ENCODE results near the gene PLRG1. TPM values are rescaled to one million over a fixed set of nuclear protein-coding genes. Genes with fewer than 3 reads are reported as not detected.

PLRG1 gene
- total RNA-seq, 6 experiments from 2014 or later: 93.8 to 101 (median 95.3) TPM

DNA sequence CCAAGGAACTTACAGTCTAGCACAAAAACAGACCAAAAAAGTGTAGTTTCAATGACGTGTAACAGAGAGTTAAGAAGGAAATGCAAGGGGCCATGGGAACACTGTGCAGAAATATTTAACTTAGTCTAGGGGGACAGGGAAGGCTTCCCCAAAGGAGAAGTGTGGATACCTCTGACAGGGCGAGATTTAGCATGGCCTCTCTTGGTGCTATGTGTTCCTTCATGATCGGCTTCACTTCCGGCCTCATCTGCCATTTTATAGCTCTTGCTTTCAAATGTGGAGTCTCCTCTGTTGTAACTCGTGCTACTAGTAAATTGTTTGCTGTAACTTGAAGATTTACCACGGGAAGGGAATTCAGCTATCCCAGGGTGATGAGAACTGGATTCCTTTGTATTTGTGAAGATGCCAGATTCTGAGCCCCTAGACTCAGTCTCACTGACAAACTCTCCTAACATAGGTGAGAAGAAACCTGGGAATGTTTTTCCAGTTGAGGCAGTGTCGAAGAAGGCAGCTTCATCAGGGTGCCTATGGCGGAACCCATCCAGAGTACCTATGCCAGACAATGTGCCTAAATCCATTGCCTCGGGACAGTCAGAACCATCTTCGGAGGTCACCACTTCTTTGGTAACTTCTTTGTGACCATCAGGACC, 35.3 kb upstream of the PLRG1 start:
- no peak for DNase-seq
- TF ChIP-seq, protein P1, sequence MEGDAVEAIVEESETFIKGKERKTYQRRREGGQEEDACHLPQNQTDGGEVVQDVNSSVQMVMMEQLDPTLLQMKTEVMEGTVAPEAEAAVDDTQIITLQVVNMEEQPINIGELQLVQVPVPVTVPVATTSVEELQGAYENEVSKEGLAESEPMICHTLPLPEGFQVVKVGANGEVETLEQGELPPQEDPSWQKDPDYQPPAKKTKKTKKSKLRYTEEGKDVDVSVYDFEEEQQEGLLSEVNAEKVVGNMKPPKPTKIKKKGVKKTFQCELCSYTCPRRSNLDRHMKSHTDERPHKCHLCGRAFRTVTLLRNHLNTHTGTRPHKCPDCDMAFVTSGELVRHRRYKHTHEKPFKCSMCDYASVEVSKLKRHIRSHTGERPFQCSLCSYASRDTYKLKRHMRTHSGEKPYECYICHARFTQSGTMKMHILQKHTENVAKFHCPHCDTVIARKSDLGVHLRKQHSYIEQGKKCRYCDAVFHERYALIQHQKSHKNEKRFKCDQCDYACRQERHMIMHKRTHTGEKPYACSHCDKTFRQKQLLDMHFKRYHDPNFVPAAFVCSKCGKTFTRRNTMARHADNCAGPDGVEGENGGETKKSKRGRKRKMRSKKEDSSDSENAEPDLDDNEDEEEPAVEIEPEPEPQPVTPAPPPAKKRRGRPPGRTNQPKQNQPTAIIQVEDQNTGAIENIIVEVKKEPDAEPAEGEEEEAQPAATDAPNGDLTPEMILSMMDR (IDR thresholded peaks at IDR 0.05): no peak
- H3K27me3 Mint-ChIP-seq (ENCODE audit: insufficient read depth): no peaks in the 10 kb centered on the region; the same call in 1 of the 2 replicates
- H3K9me3 Mint-ChIP-seq: no peaks in the 10 kb centered on the region
- H3K4me1 Mint-ChIP-seq (ENCODE audit: low read depth): no peaks in the 10 kb centered on the region
- no peak overlapping the region for H3K27ac Mint-ChIP-seq
- no peaks in the 10 kb centered on the region for H3K36me3 Mint-ChIP-seq (ENCODE audit: low read depth)
- no peak overlapping the region for H3K4me3 Mint-ChIP-seq

DNA sequence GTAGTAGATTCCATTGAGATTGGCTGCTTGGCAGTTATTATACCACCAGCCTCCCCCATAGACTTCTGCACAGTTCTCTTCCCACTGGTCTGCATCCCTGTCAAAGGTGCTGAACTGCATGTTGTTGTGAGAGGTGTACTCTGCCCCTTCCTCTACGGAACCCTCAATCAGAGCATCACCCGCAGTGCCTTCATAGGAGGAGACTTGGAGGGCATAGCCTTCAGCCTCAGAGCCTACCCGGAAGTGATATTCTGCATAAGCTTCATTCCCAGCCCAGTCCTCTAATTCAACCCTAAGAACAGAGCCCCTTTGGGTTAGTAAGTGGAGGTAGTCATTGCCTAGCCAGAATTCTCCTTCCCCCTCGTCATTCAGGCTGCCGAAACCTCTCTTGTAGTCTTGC, 34.1 kb upstream of the PLRG1 start:
- Mint-ChIP-seq H3K9me3 (no peaks in the 10 kb centered on the region), H3K27ac (no peak overlapping the region), H3K4me1 (ENCODE audit: low read depth) (no peaks in the 10 kb centered on the region), H3K36me3 (ENCODE audit: low read depth) (no peaks in the 10 kb centered on the region), H3K27me3 (ENCODE audit: insufficient read depth) (peaks cover 2% of the 10 kb centered on the region), H3K4me3 (no peak overlapping the region)
- TF ChIP-seq, protein P1 (IDR thresholded peaks at IDR 0.05): no peak
- no peak for DNase-seq

DNA sequence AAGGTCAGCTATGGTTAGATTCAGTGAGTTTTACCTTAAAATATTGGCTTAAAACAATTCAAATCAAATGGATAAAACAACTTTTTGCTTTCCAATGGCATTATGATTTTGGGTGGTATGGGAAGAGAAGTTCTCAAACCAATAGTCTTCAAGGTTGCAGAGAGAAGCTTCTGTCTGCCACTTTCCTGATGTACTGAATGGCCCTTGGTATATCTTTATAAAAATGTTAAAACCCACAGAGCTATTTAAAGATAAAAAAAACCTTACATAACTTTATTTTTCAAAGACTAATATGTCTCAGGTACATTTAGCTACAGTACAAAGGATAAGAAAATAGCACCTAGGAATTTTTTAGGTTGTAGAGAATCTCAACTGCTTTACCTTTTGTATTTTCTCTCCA, 33.5 kb upstream of the PLRG1 start:
- Mint-ChIP-seq H3K27ac (no peak overlapping the region), H3K4me1 (ENCODE audit: low read depth) (no peaks in the 10 kb centered on the region), H3K36me3 (ENCODE audit: low read depth) (no peaks in the 10 kb centered on the region), H3K4me3 (no peak overlapping the region), H3K27me3 (ENCODE audit: insufficient read depth) (peaks cover 2% of the 10 kb centered on the region), H3K9me3 (no peaks in the 10 kb centered on the region)
- TF ChIP-seq, protein P1 (IDR thresholded peaks at IDR 0.05): no peak
- no peak for DNase-seq

DNA sequence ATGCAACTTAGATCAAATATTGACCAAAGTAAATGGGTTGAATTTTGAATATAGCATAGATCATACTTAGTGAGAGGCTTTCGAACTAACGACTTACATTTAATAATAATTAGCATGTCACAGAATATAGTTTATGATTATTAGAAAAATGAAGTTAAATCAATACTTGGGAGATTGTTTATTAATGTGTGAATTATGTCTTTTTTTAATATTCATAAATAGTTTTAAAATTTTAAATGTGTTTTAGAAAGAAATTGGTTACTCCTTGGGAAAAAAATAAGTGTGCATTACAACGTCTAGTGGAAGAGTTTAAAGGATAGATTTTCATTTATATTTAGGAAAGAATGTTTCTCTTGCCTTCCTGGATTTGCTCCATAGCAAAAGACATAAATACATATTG, 33.0 kb upstream of the PLRG1 start:
- H3K27ac Mint-ChIP-seq: no peak overlapping the region
- TF ChIP-seq, protein P1 (IDR thresholded peaks at IDR 0.05): no peak
- H3K4me3 Mint-ChIP-seq: no peak overlapping the region
- H3K27me3 Mint-ChIP-seq (ENCODE audit: insufficient read depth): peaks cover 2% of the 10 kb centered on the region
- no peaks in the 10 kb centered on the region for H3K36me3 Mint-ChIP-seq (ENCODE audit: low read depth)
- DNase-seq: no peak
- H3K9me3 Mint-ChIP-seq: no peaks in the 10 kb centered on the region
- H3K4me1 Mint-ChIP-seq (ENCODE audit: low read depth): no peaks in the 10 kb centered on the region

DNA sequence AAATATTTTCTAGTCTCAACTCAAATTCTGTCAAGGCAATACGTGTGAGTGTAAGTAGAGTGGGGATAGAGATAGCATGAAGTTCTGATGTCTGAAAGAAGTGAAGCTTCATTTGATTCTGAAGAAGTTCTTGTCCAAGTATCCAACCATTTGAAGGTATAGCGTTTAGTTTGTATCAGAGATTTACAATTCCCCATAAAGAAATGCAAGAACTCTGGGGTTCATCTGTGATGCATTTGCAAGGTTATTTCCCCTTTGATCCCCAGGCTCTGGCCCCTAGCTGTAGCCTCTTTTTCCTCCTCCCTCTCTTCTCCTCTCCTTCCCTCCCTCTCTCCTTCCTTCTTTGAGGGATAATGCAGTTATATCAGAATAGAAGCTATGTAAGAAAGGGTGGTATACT, 32.5 kb upstream of the PLRG1 start:
- Mint-ChIP-seq H3K9me3 (no peaks in the 10 kb centered on the region), H3K27ac (no peak overlapping the region), H3K27me3 (ENCODE audit: insufficient read depth) (peaks cover 2% of the 10 kb centered on the region), H3K4me1 (ENCODE audit: low read depth) (no peaks in the 10 kb centered on the region), H3K4me3 (no peak overlapping the region), H3K36me3 (ENCODE audit: low read depth) (no peaks in the 10 kb centered on the region)
- DNase-seq: no peak
- TF ChIP-seq, protein P1 (IDR thresholded peaks at IDR 0.05): no peak
